Natural killer cell (primary cell): ENCODE results near the gene SHROOM2. TPM values are rescaled to one million over a fixed set of nuclear protein-coding genes. Genes with fewer than 3 reads are reported as not detected.

ENCODE experiments used
- ATAC-seq, 3 donors: fragments of 150-1000 bp in 2 of 3; fragments of 200-7000 bp in 1 of 3; cut with Tn5 transposase; 1 replicate in 1 of 3; 2 replicates in 2 of 3; pipeline ENCODE4 v1.10.0; 2021; ENCODE audit warnings: mild to moderate bottlenecking in 2 of 3, moderate library complexity in 2 of 3
- DNase-seq, 2 donors: peaks; one replicate each; pipeline versions ENCODE4 v3.0.0 to v3.0.0-alpha.2; 2013 to 2021; ENCODE audit warnings: mixed read lengths in 1 of 2
- H3K27ac ChIP-seq: one replicate; pipeline ENCODE4 v1.5.1; 2013; ENCODE audit warnings: mild to moderate bottlenecking, low read length
- H3K27me3 ChIP-seq: one replicate; pipeline ENCODE4 v1.6.1; 2013; ENCODE audit warnings: low read length; ENCODE audit not compliant: control insufficient read depth, insufficient read depth
- H3K36me3 ChIP-seq: one replicate; pipeline ENCODE4 v1.6.1; 2013; ENCODE audit warnings: low read length; ENCODE audit not compliant: control insufficient read depth, insufficient read depth
- H3K4me1 ChIP-seq: one replicate; pipeline ENCODE4 v1.6.1; 2013; ENCODE audit warnings: low read length; ENCODE audit not compliant: control insufficient read depth, insufficient read depth
- H3K4me3 ChIP-seq: one replicate; pipeline ENCODE4 v1.5.1; 2013; ENCODE audit warnings: low read length
- H3K9me3 ChIP-seq: one replicate; pipeline ENCODE4 v1.6.1; 2013; ENCODE audit warnings: low read length; ENCODE audit not compliant: control insufficient read depth, insufficient read depth
- H3K27ac Mint-ChIP-seq, 2 donors: one replicate each; pipeline ENCODE4 v1.8.0; 2022; ENCODE audit warnings: mild to moderate bottlenecking in 2 of 2, mixed read lengths in 2 of 2, moderate library complexity in 1 of 2
- H3K27me3 Mint-ChIP-seq, 2 donors: one replicate each; pipeline ENCODE4 v1.8.0; 2022; ENCODE audit warnings: low read depth in 2 of 2, mixed read lengths in 2 of 2
- H3K36me3 Mint-ChIP-seq: one replicate; pipeline ENCODE4 v1.8.0; 2022; ENCODE audit warnings: mixed read lengths
- H3K4me1 Mint-ChIP-seq, 2 donors: one replicate each; pipeline ENCODE4 v1.8.0; 2022; ENCODE audit warnings: mixed read lengths in 2 of 2
- H3K4me3 Mint-ChIP-seq: one replicate; pipeline ENCODE4 v1.8.0; 2022; ENCODE audit warnings: mild to moderate bottlenecking, moderate library complexity, mixed read lengths
- H3K9me3 Mint-ChIP-seq, 2 donors: one replicate each; pipeline ENCODE4 v1.8.0; 2022; ENCODE audit warnings: mixed read lengths in 2 of 2
- WGBS: methylation state at CpG from one replicate; pipeline ENCODE4 v1.1.7; 2013; ENCODE audit warnings: missing lambda C conversion rate; ENCODE audit not compliant: insufficient coverage; 5-methylcytosine and 5-hydroxymethylcytosine counted together
- intact Hi-C: fragments of 100-400 bp; cut with micrococcal nuclease; formaldehyde crosslinking; loops from one replicate; pipeline ENCODE4 v1.14.2; 2022
- total RNA-seq, 4 donors: library from RNA; stranded (reverse); fragments of 120-200 nt in 1 of 4; gene quantifications; one replicate each; pipeline versions ENCODE4 v1.2.3 to v1.2.4, GENCODE V29; 2013 to 2022
- TF ChIP-seq, protein P1 (sequence below): fragments of 200-600 bp; IDR thresholded peaks from one replicate; pipeline ENCODE4 v1.8.0; 2022; ENCODE audit warnings: antibody characterized with exemption

SHROOM2 gene
- total RNA-seq, 3 donors from 2014 or later (not counting 1 experiment from before 2014, with no cell fraction given): not detected

DNA sequence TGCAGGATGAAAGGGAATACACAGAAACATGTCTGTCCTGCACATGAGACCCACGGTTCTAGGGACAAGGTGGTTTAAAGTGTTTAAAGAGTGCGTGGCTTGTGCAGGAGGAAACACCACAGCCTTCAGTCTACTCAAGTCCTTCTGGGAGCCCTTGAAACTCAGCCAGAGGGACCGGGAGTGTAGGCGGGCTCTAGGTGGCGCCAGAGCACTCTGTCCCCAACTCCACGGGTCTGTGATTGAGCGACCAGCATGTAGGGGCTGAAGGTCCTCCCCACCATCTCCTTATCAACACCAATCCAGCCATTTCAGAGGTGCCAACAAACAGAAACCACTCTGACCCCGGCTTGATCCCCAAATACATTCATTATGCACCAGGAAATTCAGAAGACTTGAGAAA, 98.9 kb downstream of the SHROOM2 start:
- Histone ChIP-seq H3K4me3 (no peak overlapping the region), H3K4me1 (no peaks in the 10 kb centered on the region), H3K9me3 (no peaks in the 10 kb centered on the region), H3K27me3 (no peaks in the 10 kb centered on the region), H3K36me3 (no peaks in the 10 kb centered on the region), H3K27ac (no peak overlapping the region)
- no peak overlapping the region for H3K27ac Mint-ChIP-seq
- intact Hi-C loops: loop anchor here (5.0 kb wide), 2 partner anchors 112 to 232 kb away; no protein-coding TSS in a partner anchor
- H3K9me3 Mint-ChIP-seq: no peaks in the 10 kb centered on the region
- no peaks in the 10 kb centered on the region for H3K36me3 Mint-ChIP-seq
- H3K4me1 Mint-ChIP-seq: peaks cover 0 to 4% of the 10 kb centered on the region in 2 donors
- 0% methylated on average over 4 of the region's 8 CpGs for WGBS
- ATAC-seq (peak; percentile 62 to 86 (median 64)), DNase-seq (peak; percentile 21 to 63)
- no peak overlapping the region for H3K4me3 Mint-ChIP-seq
- TF ChIP-seq, protein P1, sequence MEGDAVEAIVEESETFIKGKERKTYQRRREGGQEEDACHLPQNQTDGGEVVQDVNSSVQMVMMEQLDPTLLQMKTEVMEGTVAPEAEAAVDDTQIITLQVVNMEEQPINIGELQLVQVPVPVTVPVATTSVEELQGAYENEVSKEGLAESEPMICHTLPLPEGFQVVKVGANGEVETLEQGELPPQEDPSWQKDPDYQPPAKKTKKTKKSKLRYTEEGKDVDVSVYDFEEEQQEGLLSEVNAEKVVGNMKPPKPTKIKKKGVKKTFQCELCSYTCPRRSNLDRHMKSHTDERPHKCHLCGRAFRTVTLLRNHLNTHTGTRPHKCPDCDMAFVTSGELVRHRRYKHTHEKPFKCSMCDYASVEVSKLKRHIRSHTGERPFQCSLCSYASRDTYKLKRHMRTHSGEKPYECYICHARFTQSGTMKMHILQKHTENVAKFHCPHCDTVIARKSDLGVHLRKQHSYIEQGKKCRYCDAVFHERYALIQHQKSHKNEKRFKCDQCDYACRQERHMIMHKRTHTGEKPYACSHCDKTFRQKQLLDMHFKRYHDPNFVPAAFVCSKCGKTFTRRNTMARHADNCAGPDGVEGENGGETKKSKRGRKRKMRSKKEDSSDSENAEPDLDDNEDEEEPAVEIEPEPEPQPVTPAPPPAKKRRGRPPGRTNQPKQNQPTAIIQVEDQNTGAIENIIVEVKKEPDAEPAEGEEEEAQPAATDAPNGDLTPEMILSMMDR: peak; percentile 25
- H3K27me3 Mint-ChIP-seq: peaks cover 9 to 22% of the 10 kb centered on the region in 2 donors

DNA sequence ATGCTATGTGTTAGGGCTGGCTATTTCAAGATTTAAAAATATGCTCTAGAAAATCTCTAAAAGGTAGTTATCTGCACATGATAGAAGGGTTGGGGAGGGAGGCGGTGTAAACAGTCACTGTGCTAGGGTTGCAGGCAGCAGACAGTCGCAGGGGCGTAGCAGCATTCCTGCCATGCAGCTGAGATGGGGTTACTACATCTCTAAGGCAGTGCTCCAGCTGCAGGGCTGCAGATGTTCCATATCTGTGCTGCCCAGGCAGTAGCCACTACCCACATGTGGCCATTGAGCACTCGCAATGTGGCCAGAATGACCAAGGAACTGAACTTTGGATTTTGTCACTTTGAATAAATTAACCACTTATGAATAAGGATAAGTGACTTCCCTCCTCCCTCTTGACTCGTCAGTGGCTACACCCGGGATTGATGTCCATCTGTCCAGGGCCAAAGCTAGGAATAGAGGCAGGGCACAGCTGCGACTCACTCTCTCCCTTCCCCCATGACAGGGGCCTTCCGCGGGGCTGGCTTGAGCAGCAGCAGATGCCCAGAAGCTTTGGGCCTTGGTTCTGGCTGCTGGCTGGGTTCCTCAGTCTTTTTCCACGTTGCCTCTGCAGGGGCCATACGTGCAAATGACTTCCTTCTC, 101.5 kb downstream of the SHROOM2 start:
- Histone ChIP-seq H3K9me3 (no peaks in the 10 kb centered on the region), H3K27me3 (no peaks in the 10 kb centered on the region), H3K4me3 (no peak overlapping the region), H3K4me1 (no peaks in the 10 kb centered on the region), H3K27ac (no peak overlapping the region), H3K36me3 (no peaks in the 10 kb centered on the region)
- intact Hi-C loops: loop anchor here (5.0 kb wide), 2 partner anchors 110 to 230 kb away; no protein-coding TSS in a partner anchor
- H3K27ac Mint-ChIP-seq: no peak overlapping the region
- ATAC-seq: no peak
- no peak for DNase-seq
- peaks cover 0 to 4% of the 10 kb centered on the region in 2 donors for H3K4me1 Mint-ChIP-seq
- H3K4me3 Mint-ChIP-seq: no peak overlapping the region
- H3K9me3 Mint-ChIP-seq: no peaks in the 10 kb centered on the region
- H3K36me3 Mint-ChIP-seq: no peaks in the 10 kb centered on the region
- H3K27me3 Mint-ChIP-seq: peaks cover 9 to 22% of the 10 kb centered on the region in 2 donors
- WGBS: 77% methylated on average over 11 of the region's 11 CpGs
- TF ChIP-seq, protein P1: no peak

DNA sequence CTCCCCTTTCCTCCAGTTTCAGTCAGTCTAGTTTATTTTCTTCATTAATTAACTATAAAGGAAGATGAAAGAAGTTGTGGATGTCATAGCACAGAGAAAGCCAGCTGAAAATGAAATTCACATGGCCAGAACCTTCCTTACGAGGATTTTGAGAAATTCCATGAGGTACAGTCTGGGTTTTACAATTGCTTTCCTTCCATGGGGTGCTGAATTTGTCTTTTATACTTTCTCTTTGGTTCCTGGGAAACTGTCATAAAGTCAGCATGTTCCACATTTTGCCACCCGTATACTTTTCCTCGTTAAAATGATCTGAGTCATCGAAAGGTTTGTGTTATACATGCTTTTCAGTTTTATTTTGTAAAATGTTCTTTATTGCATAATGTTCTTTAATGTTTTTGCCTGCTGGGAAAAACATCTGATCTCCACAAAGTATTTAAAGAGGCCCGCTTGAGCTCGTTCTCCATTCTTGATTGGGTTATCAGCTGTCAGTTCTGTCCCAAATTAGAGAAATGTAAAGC, 102.8 kb downstream of the SHROOM2 start:
- Histone ChIP-seq H3K36me3 (no peaks in the 10 kb centered on the region), H3K9me3 (no peaks in the 10 kb centered on the region), H3K27me3 (no peaks in the 10 kb centered on the region), H3K4me3 (no peak overlapping the region), H3K27ac (no peak overlapping the region), H3K4me1 (no peaks in the 10 kb centered on the region)
- WGBS: 85% methylated on average over 4 of the region's 6 CpGs
- DNase-seq (no peak), ATAC-seq (no peak)
- no peak overlapping the region for H3K27ac Mint-ChIP-seq
- intact Hi-C loops: loop anchor here (5.0 kb wide), 2 partner anchors 108 to 228 kb away; no protein-coding TSS in a partner anchor
- H3K4me3 Mint-ChIP-seq: no peak overlapping the region
- H3K4me1 Mint-ChIP-seq: peaks cover 0 to 4% of the 10 kb centered on the region in 2 donors
- H3K27me3 Mint-ChIP-seq: peaks cover 9 to 14% of the 10 kb centered on the region in 2 donors
- TF ChIP-seq, protein P1: no peak
- no peaks in the 10 kb centered on the region for H3K9me3 Mint-ChIP-seq
- no peaks in the 10 kb centered on the region for H3K36me3 Mint-ChIP-seq
